NCI-H1417 (cell line): ENCODE measurements around the gene BLOC1S1.
A peak's percentile ranks its signal among the peaks of the same experiment; 100 is the strongest.
"Not testable (repeated sequence)": the region's sequence is repeated elsewhere in the genome, so short reads cannot be mapped to it uniquely, and the experiment has no call there.

Experiments used
- DNase-seq, 3 experiments: peaks; one replicate each; lab custom pipeline; 2025; lab: John Stamatoyannopoulos, UW

BLOC1S1 gene

GRCh38 chr12:55745361-55746173 is 29.7 kb downstream of the BLOC1S1 start:
- DNase-seq: peak; percentile 75 to 91 (median 86)

DNA sequence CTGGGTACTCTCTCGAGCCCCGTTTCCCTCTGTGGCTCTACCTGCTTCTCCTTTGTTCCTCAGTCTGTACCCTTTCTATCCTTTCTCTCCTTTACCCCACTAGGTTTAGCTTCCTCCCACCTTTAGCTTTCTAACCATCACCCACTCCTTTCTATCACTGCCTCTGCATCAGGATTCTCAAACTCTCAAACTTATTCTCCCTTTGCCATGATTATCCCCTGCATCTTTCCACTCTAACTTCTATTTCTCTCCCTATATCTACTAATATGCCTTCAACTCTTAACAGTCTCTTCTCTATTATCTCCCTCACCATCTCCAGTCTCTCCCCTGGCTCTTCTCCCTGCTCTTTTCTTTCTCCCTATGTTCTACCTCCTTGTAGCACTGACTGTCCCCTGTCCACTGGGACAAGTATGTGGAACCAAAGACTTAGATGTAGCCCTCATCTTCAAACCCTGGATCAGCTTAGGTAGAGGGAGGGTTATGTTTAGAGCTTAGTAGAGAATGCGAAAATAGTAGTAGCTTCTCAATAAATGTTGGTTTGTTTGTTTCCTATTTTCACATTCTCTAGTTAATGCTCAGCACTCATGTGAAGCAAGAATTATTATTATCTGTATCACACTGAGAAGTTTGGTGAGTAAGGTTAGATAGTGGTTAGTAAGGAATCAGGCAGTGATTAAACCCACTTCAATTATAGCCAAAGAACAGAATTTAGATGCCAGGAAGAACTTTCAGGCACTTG is 30.5 kb downstream of the BLOC1S1 start:
- no peak for DNase-seq

DNA sequence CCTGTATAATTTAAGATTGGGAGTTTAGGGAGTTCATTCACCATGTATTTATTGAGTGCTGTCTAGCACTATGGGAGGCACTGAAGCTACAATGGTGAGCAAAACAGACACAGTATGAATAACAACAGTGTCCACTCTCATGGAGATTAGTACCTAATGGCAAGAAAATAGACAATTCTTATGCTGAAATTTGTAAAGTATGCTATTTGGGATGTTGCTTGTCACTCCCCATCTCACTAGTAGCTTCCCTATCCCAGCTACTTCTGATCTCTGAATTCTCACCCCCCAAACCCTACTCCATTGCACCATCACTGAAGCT is 31.0 kb downstream of the BLOC1S1 start:
- no peak for DNase-seq

- DNase-seq: no peak
Observed at GRCh38 chr12:55748230-55748993, 32.6 kb downstream of the BLOC1S1 start.

DNA sequence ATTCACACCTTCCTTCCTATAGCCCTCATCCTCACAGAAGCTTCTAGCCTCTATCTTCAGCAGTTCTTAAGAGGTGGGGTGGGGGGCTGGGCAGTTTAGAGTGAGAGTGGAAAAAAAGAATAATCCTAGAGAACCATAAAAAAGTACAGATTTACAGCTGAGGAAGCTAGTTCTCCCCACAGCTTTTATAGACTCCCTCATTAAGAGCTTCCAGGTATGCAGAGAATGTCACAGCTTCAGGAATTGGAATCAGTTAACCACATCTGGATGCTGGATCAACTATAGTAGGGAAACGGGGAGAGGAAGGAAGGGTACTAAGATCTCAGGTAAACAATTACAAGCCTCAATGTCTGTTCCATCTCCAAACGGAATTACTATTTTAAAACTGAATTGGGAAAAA is 39.4 kb downstream of the BLOC1S1 start:
- DNase-seq: no peak

- no peak for DNase-seq
Observed at GRCh38 chr12:55757701-55758100, 41.9 kb downstream of the BLOC1S1 start.

GRCh38 chr12:55758575-55758974 is 42.7 kb downstream of the BLOC1S1 start:
- not testable (repeated sequence) for DNase-seq

DNA sequence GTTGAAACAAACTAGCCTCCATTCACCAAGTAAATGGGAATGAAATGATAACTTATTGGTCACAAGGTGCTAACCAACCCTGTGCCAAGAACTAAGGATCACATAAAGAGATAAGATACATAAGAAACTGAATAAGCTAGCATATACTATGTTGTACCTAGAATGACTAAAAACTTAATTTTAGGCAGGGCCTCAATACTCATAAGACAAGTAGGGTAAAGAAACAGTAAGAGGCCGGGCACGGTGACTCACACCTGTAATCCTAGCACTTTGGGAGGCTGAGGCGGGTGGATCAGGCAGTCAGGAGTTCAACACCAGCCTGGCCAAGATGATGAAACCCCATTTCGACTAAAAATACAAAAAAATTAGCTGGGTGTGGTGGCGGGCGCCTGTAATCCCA is 44.8 kb downstream of the BLOC1S1 start:
- no peak for DNase-seq

- no peak for DNase-seq
Observed at GRCh38 chr12:55762646-55763045, 46.8 kb downstream of the BLOC1S1 start.

DNA sequence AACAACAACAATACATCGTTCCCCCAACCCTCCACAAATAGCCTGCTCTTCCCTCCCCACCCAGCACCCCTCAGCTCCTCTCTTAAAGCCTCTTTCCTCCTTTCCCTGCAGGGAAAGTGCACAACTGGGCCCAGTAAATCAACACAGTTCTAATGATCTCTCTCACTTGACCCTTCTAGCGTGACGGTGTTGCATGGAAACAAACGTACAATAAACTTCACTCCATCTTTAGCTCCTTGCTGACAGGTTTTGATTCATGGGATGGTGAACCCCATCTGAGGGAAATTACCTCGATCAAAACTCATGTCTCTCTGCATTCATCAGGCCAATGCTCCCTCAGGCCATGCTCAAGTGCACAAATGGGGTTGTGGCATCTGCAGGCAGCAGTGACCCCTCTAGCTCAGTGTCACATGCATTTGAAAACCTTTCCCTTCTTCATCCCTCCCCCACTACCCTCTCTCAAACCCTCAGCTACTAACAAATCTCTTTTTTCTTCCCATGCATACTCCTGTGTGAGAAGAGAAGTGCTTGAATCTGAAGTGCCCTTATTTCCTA is 50.0 kb downstream of the BLOC1S1 start:
- DNase-seq: peak; percentile 9 to 82 (median 60)

DNA sequence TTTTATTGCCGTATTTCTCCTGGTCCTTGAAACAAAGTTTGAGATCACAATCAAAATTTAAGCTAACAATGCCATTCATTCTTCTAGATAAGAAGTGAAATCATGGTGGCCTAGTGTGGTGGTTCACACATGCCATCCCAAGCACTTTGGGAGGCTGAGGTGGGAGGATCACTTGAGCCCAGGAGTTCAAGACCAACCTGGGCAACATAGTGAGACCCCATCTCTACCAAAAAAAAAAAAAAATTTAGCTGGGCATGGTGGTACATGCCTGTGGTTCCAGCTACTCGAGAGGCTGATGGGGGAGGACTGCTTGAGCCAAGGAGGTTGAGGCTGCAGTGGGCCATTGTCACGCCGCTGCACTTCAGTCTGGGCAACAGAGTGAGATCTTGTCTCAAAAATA is 51.3 kb downstream of the BLOC1S1 start:
- no peak for DNase-seq
